Measurements from ENCODE around the gene MUC6.

- TF ChIP-seq CTCF (IDR thresholded peaks at IDR 0.05) (no peak), POLR2A (IDR thresholded peaks at IDR 0.05) (no peak)
Observed at GRCh38 chr11:1034456-1035295, 1.8 kb downstream of the MUC6 start.

All from testis (tissue), 2 donors.